ENCODE measurements around the gene ASIC3. TPM values are rescaled to one million over a fixed set of nuclear protein-coding genes. Genes with fewer than 3 reads are reported as not detected.

ASIC3 gene
- total RNA-seq (10 to 100 TPM; 27.5 to 37.9 TPM), polyA plus RNA-seq (ENCODE audit: insufficient read depth, low read depth, low replicate concordance) (20.8 TPM)
- long read RNA-seq, donor 1, partial matches to known transcripts = 0 of 1 reads
- long read RNA-seq, donor 1, other reads (novel, unspliced or antisense) = 0 of 1 reads
- long read RNA-seq, donor 2 = 0 reads

GRCh38 chr7:151047976-151048815 lies at the start of gene ASIC3:
Gene ASIC3, plus strand, starts transcription at chr7:151048531. Its CDS starts 355 bp downstream, at chr7:151048886.
- no peak for DNase-seq
- WGBS, 2 donors = 77 to 81% methylated on average over 19 to 22 of the region's 22 CpGs
- H3K4me1 ChIP-seq = no peaks in the 10 kb centered on the region
- H3K27ac ChIP-seq = no peak within 1 kb of the TSS
- TF ChIP-seq POLR2A (IDR thresholded peaks at IDR 0.05) (no peak), CTCF (IDR thresholded peaks at IDR 0.05) (no peak)
- H3K27me3 ChIP-seq = no peaks in the 10 kb centered on the region
- no peaks in the 10 kb centered on the region for H3K36me3 ChIP-seq (ENCODE audit: low read depth, missing control alignments)
- H3K9me3 ChIP-seq = no peaks in the 10 kb centered on the region
- no peak within 1 kb of the TSS for H3K4me3 ChIP-seq
- intact Hi-C loops (cut with DNase I; ENCODE audit: low total_unique reads) = no loop called here

- intact Hi-C loops (cut with DNase I; ENCODE audit: low total_unique reads) = no loop called here
- no peaks in the 10 kb centered on the region for H3K9me3 ChIP-seq
- TF ChIP-seq POLR2A (IDR thresholded peaks at IDR 0.05) (no peak), CTCF (IDR thresholded peaks at IDR 0.05) (no peak)
- no peak for DNase-seq
- no peaks in the 10 kb centered on the region for H3K27me3 ChIP-seq
- no peaks in the 10 kb centered on the region for H3K36me3 ChIP-seq (ENCODE audit: low read depth, missing control alignments)
- WGBS, 2 donors = 94% methylated on average over 3 to 12 of the region's 12 CpGs
- no peak overlapping the region for H3K4me3 ChIP-seq
- no peak overlapping the region for H3K27ac ChIP-seq
- peaks cover 8% of the 10 kb centered on the region for H3K4me1 ChIP-seq
Measured at GRCh38 chr7:150999001-150999400, 49.3 kb upstream of the ASIC3 start.

- no peak for TF ChIP-seq CTCF (IDR thresholded peaks at IDR 0.05)
- no peak for TF ChIP-seq POLR2A (IDR thresholded peaks at IDR 0.05)
- no peak for DNase-seq
- no peak overlapping the region for H3K27ac ChIP-seq
- H3K36me3 ChIP-seq (ENCODE audit: low read depth, missing control alignments) = no peaks in the 10 kb centered on the region
- peaks cover 8% of the 10 kb centered on the region for H3K4me1 ChIP-seq
- H3K27me3 ChIP-seq = no peaks in the 10 kb centered on the region
- no peaks in the 10 kb centered on the region for H3K9me3 ChIP-seq
- no peak overlapping the region for H3K4me3 ChIP-seq
- intact Hi-C loops (cut with DNase I; ENCODE audit: low total_unique reads) = no loop called here
- 85 to 95% methylated on average over 5 of the region's 5 CpGs for WGBS, 2 donors
Measured at GRCh38 chr7:150999497-151000230, 48.7 kb upstream of the ASIC3 start.

GRCh38 chr7:151000897-151001495 lies 47.3 kb upstream of the ASIC3 start:
- Histone ChIP-seq H3K36me3 (ENCODE audit: low read depth, missing control alignments) (no peaks in the 10 kb centered on the region), H3K9me3 (no peaks in the 10 kb centered on the region), H3K27me3 (no peaks in the 10 kb centered on the region), H3K27ac (no peak overlapping the region), H3K4me1 (peaks cover 8% of the 10 kb centered on the region), H3K4me3 (no peak overlapping the region)
- WGBS, 2 donors = 92 to 95% methylated on average over 13 of the region's 13 CpGs
- no peak for TF ChIP-seq POLR2A (IDR thresholded peaks at IDR 0.05)
- no peak for TF ChIP-seq CTCF (IDR thresholded peaks at IDR 0.05)
- intact Hi-C loops (cut with DNase I; ENCODE audit: low total_unique reads) = no loop called here
- DNase-seq = no peak
